Measurements from ENCODE around the gene GABRD.

DNA sequence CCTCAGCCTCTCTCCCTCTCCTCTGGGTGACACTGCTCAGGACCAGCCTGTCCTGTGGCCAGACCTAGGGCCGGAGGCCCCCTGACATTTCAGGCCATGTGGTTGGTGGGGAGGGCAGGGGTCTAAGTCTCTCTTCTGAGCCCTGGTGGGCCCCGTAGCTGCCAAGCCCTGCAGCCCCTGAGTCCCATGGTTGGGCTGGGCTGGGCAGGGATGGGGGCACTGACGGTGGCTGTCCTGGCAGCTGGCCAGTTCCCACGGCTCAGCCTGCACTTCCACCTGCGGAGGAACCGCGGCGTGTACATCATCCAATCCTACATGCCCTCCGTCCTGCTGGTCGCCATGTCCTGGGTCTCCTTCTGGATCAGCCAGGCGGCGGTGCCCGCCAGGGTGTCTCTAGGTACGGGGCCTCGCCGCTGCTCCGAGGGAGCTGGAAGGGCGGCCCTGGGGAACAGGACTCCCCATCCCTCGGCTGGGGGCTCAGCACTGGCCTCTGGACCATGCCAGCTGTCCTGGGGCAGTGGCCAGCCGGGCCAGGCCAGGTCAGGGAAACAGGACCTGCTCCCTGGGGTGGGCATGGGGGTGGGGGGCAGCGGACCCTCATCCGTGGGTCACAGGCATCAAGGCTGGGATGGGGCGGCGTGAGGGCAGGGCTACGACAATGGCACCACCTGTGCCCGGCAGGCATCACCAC, 9.9 kb downstream of the GABRD start:
- TF ChIP-seq, protein P1, sequence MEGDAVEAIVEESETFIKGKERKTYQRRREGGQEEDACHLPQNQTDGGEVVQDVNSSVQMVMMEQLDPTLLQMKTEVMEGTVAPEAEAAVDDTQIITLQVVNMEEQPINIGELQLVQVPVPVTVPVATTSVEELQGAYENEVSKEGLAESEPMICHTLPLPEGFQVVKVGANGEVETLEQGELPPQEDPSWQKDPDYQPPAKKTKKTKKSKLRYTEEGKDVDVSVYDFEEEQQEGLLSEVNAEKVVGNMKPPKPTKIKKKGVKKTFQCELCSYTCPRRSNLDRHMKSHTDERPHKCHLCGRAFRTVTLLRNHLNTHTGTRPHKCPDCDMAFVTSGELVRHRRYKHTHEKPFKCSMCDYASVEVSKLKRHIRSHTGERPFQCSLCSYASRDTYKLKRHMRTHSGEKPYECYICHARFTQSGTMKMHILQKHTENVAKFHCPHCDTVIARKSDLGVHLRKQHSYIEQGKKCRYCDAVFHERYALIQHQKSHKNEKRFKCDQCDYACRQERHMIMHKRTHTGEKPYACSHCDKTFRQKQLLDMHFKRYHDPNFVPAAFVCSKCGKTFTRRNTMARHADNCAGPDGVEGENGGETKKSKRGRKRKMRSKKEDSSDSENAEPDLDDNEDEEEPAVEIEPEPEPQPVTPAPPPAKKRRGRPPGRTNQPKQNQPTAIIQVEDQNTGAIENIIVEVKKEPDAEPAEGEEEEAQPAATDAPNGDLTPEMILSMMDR (IDR thresholded peaks at IDR 0.05), result no peak
- no peak for TF ChIP-seq POLR2A (IDR thresholded peaks at IDR 0.05)

All from adrenal gland (tissue), 5 donors.